ENCODE data around the gene GLIPR1L1. TPM values are rescaled to one million over a fixed set of nuclear protein-coding genes. Genes with fewer than 3 reads are reported as not detected.

Gene GLIPR1L1
- total RNA-seq, 3 donors from 2014 or later (not counting 1 experiment from before 2014, with no cell fraction given): not detected

- H3K4me3 Mint-ChIP-seq: no peak overlapping the region
- no peak for ATAC-seq
- H3K36me3 Mint-ChIP-seq: no peaks in the 10 kb centered on the region
- 76% methylated on average over 2 of the region's 3 CpGs for WGBS (ENCODE audit: insufficient coverage)
- intact Hi-C loops (cut with micrococcal nuclease): no loop called here
- no peak overlapping the region for H3K4me3 ChIP-seq (ENCODE audit: low read length)
- no peaks in the 10 kb centered on the region for H3K4me1 ChIP-seq (ENCODE audit: control insufficient read depth, insufficient read depth, low read length)
- no peaks in the 10 kb centered on the region for H3K27me3 ChIP-seq (ENCODE audit: control insufficient read depth, insufficient read depth, low read length)
- H3K27me3 Mint-ChIP-seq (ENCODE audit: low read depth in 2 of 2): no peaks in the 10 kb centered on the region
- DNase-seq: no peak
- H3K27ac Mint-ChIP-seq: no peak overlapping the region
- H3K9me3 ChIP-seq (ENCODE audit: control insufficient read depth, insufficient read depth, low read length): no peaks in the 10 kb centered on the region
- no peaks in the 10 kb centered on the region for H3K9me3 Mint-ChIP-seq
- H3K36me3 ChIP-seq (ENCODE audit: control insufficient read depth, insufficient read depth, low read length): no peaks in the 10 kb centered on the region
- TF ChIP-seq, protein P1, sequence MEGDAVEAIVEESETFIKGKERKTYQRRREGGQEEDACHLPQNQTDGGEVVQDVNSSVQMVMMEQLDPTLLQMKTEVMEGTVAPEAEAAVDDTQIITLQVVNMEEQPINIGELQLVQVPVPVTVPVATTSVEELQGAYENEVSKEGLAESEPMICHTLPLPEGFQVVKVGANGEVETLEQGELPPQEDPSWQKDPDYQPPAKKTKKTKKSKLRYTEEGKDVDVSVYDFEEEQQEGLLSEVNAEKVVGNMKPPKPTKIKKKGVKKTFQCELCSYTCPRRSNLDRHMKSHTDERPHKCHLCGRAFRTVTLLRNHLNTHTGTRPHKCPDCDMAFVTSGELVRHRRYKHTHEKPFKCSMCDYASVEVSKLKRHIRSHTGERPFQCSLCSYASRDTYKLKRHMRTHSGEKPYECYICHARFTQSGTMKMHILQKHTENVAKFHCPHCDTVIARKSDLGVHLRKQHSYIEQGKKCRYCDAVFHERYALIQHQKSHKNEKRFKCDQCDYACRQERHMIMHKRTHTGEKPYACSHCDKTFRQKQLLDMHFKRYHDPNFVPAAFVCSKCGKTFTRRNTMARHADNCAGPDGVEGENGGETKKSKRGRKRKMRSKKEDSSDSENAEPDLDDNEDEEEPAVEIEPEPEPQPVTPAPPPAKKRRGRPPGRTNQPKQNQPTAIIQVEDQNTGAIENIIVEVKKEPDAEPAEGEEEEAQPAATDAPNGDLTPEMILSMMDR (IDR thresholded peaks at IDR 0.05): no peak
- H3K4me1 Mint-ChIP-seq: no peaks in the 10 kb centered on the region
- H3K27ac ChIP-seq (ENCODE audit: low read length): no peak overlapping the region
These were observed 40.1 kb upstream of the GLIPR1L1 start for GRCh38 chr12:75294336-75294735.

DNA sequence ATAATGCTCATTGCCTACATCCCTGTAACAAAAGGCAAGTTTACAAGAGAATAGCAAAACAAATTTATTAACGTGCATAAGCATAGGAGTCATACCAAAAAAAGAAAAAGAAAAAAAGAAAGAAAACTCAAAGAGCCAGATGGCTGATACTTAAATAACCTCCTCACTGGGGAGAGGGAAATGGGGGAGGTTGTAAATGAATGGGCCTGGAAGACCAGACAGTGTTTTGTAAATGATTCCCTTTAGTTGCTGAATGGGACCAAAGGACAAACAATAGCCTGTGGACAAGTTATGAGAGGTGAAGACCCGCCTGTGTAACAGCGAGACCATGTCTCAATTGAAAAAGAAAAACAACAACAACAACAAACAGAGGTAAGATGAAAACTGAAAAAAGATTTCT lies 39.7 kb upstream of the GLIPR1L1 start:
- TF ChIP-seq, protein P1 (IDR thresholded peaks at IDR 0.05): no peak
- Mint-ChIP-seq H3K4me1 (no peaks in the 10 kb centered on the region), H3K27me3 (ENCODE audit: low read depth in 2 of 2) (no peaks in the 10 kb centered on the region), H3K9me3 (no peaks in the 10 kb centered on the region), H3K4me3 (no peak overlapping the region), H3K27ac (no peak overlapping the region), H3K36me3 (no peaks in the 10 kb centered on the region)
- 80% methylated on average over 1 of the region's 3 CpGs for WGBS (ENCODE audit: insufficient coverage)
- no peaks in the 10 kb centered on the region for H3K36me3 ChIP-seq (ENCODE audit: control insufficient read depth, insufficient read depth, low read length)
- no peak overlapping the region for H3K4me3 ChIP-seq (ENCODE audit: low read length)
- no peak for ATAC-seq
- intact Hi-C loops (cut with micrococcal nuclease): no loop called here
- H3K27ac ChIP-seq (ENCODE audit: low read length): no peak overlapping the region
- no peaks in the 10 kb centered on the region for H3K4me1 ChIP-seq (ENCODE audit: control insufficient read depth, insufficient read depth, low read length)
- H3K27me3 ChIP-seq (ENCODE audit: control insufficient read depth, insufficient read depth, low read length): no peaks in the 10 kb centered on the region
- no peaks in the 10 kb centered on the region for H3K9me3 ChIP-seq (ENCODE audit: control insufficient read depth, insufficient read depth, low read length)
- no peak for DNase-seq

DNA sequence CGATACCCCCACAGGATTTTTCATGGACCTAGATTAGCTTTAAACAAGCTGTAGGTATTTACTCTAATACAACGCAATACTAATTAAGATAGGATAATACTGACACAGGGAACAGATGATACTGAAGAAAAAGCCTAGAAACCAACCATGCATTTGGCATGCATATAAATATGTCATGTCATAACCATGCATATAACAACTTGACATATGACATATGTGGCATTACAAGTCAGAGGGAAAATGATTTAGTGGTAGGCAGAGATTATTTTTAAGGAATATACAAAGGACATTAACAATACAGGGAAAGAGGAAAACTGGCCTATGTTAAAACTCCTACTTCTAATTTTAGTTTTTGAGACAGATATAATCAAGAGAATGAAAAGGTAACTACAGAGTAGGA lies 32.2 kb upstream of the GLIPR1L1 start:
- intact Hi-C loops (cut with micrococcal nuclease): no loop called here
- ATAC-seq (no peak), DNase-seq (no peak)
- no peaks in the 10 kb centered on the region for H3K9me3 ChIP-seq (ENCODE audit: control insufficient read depth, insufficient read depth, low read length)
- TF ChIP-seq, protein P1 (IDR thresholded peaks at IDR 0.05): no peak
- no peak overlapping the region for H3K4me3 ChIP-seq (ENCODE audit: low read length)
- H3K27me3 Mint-ChIP-seq (ENCODE audit: low read depth in 2 of 2): no peaks in the 10 kb centered on the region
- H3K4me1 Mint-ChIP-seq: no peaks in the 10 kb centered on the region
- H3K4me3 Mint-ChIP-seq: no peak overlapping the region
- H3K27ac Mint-ChIP-seq: no peak overlapping the region
- H3K9me3 Mint-ChIP-seq: no peaks in the 10 kb centered on the region
- no CpG with 5 or more reads among the region's 2 CpGs for WGBS (ENCODE audit: insufficient coverage)
- H3K27ac ChIP-seq (ENCODE audit: low read length): no peak overlapping the region
- no peaks in the 10 kb centered on the region for H3K27me3 ChIP-seq (ENCODE audit: control insufficient read depth, insufficient read depth, low read length)
- H3K36me3 Mint-ChIP-seq: no peaks in the 10 kb centered on the region
- no peaks in the 10 kb centered on the region for H3K36me3 ChIP-seq (ENCODE audit: control insufficient read depth, insufficient read depth, low read length)
- no peaks in the 10 kb centered on the region for H3K4me1 ChIP-seq (ENCODE audit: control insufficient read depth, insufficient read depth, low read length)

GRCh38 chr12:75302781-75303180 lies 31.7 kb upstream of the GLIPR1L1 start:
- no peaks in the 10 kb centered on the region for H3K9me3 Mint-ChIP-seq
- ATAC-seq: no peak

More at GRCh38 chr12:75302781-75303180, 31.7 kb upstream of the GLIPR1L1 start:
- Mint-ChIP-seq H3K4me3 (no peak overlapping the region), H3K36me3 (no peaks in the 10 kb centered on the region), H3K4me1 (no peaks in the 10 kb centered on the region), H3K27me3 (ENCODE audit: low read depth in 2 of 2) (no peaks in the 10 kb centered on the region), H3K27ac (no peak overlapping the region)
- Histone ChIP-seq H3K9me3 (ENCODE audit: control insufficient read depth, insufficient read depth, low read length) (no peaks in the 10 kb centered on the region), H3K27me3 (ENCODE audit: control insufficient read depth, insufficient read depth, low read length) (no peaks in the 10 kb centered on the region), H3K36me3 (ENCODE audit: control insufficient read depth, insufficient read depth, low read length) (no peaks in the 10 kb centered on the region), H3K4me3 (ENCODE audit: low read length) (no peak overlapping the region), H3K27ac (ENCODE audit: low read length) (no peak overlapping the region), H3K4me1 (ENCODE audit: control insufficient read depth, insufficient read depth, low read length) (no peaks in the 10 kb centered on the region)
- intact Hi-C loops (cut with micrococcal nuclease): no loop called here
- no peak for DNase-seq
- TF ChIP-seq, protein P1 (IDR thresholded peaks at IDR 0.05): no peak
